GM21619 (cell line): ENCODE measurements around the gene UBE3C.
A peak's percentile ranks its signal among the peaks of the same experiment; 100 is the strongest.
"Not testable (repeated sequence)": the region's sequence is repeated elsewhere in the genome, so short reads cannot be mapped to it uniquely, and the experiment has no call there.

Experiments
- ATAC-seq: cut with Tn5 transposase; IDR thresholded peaks from one replicate; pipeline ENCODE4 v1.9.1; 2021; ENCODE audit not compliant: unreplicated experiment

The UBE3C gene

GRCh38 chr7:157129907-157130460, 8.7 kb upstream of the UBE3C start:
- ATAC-seq, result no peak

GRCh38 chr7:157130849-157131248, 7.9 kb upstream of the UBE3C start:
- ATAC-seq, result not testable (repeated sequence)

- no peak for ATAC-seq
Measured at GRCh38 chr7:157132796-157133195, 5.9 kb upstream of the UBE3C start.

- no peak for ATAC-seq
Measured at GRCh38 chr7:157133304-157133703, 5.4 kb upstream of the UBE3C start.

GRCh38 chr7:157136372-157136771, 2.4 kb upstream of the UBE3C start:
- no peak for ATAC-seq

- no peak for ATAC-seq
Measured at GRCh38 chr7:157138101-157138423, 664 bp upstream of the UBE3C start.

- peak; percentile 49 for ATAC-seq
Measured at GRCh38 chr7:157139111-157139809, 534 bp downstream of the UBE3C start.

- no peak for ATAC-seq
Measured at GRCh38 chr7:157139810-157140510, 1.2 kb downstream of the UBE3C start.

GRCh38 chr7:157140511-157140905, 1.8 kb downstream of the UBE3C start:
- ATAC-seq, result no peak

GRCh38 chr7:157141525-157142060, 2.9 kb downstream of the UBE3C start:
- no peak for ATAC-seq

GRCh38 chr7:157143788-157144187, 5.1 kb downstream of the UBE3C start:
- no peak for ATAC-seq

- no peak for ATAC-seq
Measured at GRCh38 chr7:157149317-157149716, 10.6 kb downstream of the UBE3C start.

GRCh38 chr7:157150882-157151281, 12.2 kb downstream of the UBE3C start:
- ATAC-seq, result no peak

- ATAC-seq, result no peak
Measured at GRCh38 chr7:157151626-157152339, 13.1 kb downstream of the UBE3C start.

GRCh38 chr7:157152391-157152937, 13.7 kb downstream of the UBE3C start:
- no peak for ATAC-seq

- no peak for ATAC-seq
Measured at GRCh38 chr7:157153260-157153659, 14.5 kb downstream of the UBE3C start.

GRCh38 chr7:157155959-157156358, 17.2 kb downstream of the UBE3C start:
- no peak for ATAC-seq

GRCh38 chr7:157158400-157158799, 19.7 kb downstream of the UBE3C start:
- no peak for ATAC-seq

GRCh38 chr7:157159537-157159936, 20.8 kb downstream of the UBE3C start:
- not testable (repeated sequence) for ATAC-seq

- no peak for ATAC-seq
Measured at GRCh38 chr7:157160433-157160832, 21.7 kb downstream of the UBE3C start.

- no peak for ATAC-seq
Measured at GRCh38 chr7:157165987-157166386, 27.3 kb downstream of the UBE3C start.
